Activated naive CD8-positive, alpha-beta T cell treated with anti-CD3 and anti-CD28 coated beads, Interleukin-2, amount 50 U/mL, for 16 hours (primary cell): ENCODE data around the gene RNF44.

Experiments used
- DNase-seq: peaks from one replicate; pipeline ENCODE4 v3.0.0-alpha.2; 2020; ENCODE audit warnings: low read depth, low spot score

Gene RNF44

DNA sequence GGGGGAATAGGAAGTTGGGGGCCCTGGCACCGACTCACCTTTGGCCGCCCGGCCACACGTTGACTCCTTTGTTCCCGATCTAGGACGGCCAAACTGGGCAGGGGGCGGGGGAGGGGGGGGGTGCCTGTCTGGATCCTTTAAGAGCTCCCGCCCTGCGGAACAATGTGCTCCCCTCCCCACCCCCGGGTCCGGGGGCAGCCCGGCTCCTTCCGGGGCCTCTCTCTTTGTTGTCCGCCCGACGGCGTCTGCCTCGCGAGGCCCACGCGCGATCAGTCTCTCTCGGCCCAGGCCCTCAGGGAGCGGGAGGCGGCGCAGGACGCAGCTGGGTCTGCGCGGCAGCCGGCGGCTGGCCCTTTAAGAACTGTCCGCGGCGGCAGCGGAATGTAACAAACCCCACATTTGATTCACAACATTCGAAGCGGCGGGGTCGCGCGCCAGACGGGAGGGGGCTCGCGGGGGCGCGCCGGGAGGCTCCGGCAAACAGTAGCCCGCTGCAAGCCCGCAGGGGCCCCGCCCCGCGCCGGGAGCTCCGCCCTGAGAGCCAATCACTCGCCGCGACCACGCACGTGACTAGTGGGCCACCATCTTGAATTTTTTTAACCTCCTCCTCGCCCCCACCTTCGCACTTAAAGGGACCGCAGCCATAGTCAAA lies at the start of gene RNF44:
Gene RNF44 (minus strand): TSS at position 501 of the 652 bp plus-strand sequence. CDS start 4,930 bp downstream, outside the sequence.
- DNase-seq: peak; percentile 96

DNA sequence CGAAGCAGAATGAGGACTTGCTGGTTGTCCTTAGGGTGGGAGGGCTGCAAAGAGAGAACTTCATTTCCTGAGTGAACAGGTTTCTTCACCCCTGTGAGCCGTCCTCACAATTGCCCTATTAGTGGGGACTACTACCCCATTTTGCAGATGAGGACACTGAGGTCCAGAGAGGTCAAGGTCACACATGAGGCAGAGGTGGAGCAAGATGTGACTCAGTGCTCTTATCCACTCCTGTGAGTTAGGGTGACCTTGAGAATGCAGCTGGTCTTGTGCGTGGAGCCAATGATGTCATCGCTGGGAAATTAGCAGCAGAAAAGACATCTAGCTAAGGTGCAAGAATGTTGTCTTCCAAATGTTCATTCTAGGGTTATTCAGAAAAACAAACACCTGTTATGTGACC lies 45.9 kb upstream of the RNF44 start:
- no peak for DNase-seq

DNA sequence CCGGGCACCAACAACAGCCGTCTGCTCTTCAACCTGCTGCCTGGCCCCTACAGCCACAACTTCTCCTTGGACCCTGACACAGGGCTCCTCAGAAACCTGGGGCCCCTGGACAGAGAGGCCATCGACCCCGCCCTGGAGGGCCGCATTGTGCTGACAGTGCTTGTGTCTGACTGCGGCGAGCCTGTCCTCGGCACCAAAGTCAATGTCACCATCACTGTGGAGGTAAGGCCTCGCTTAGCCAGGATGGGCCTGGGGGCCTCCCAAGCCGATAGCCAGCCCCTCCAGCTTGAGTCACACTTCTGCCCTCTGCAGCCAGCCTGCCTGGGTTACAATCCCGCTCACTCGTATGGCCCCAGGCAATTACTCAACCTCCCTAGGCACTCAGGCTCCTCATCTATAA lies 44.2 kb upstream of the RNF44 start:
- no peak for DNase-seq

DNA sequence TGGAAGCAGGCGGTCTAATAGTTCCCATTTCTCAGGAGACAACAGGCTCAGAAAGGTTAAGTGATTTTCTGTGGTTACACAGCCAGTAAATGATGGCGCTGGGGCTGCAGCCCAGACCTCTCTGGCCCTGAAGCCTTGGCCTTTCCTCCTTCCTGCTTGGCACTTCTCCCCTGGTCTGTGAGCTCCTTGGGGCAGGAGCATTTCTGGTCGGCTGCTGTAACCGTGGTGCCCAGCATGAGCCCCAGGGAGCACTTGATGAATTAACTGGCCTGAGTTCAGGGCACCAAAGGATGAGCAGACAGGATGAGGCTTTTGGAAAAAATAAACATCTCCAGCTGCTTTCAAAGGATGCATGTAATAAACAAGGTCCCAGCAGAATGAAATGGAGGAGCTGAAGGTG lies 42.1 kb upstream of the RNF44 start:
- DNase-seq: no peak

DNA sequence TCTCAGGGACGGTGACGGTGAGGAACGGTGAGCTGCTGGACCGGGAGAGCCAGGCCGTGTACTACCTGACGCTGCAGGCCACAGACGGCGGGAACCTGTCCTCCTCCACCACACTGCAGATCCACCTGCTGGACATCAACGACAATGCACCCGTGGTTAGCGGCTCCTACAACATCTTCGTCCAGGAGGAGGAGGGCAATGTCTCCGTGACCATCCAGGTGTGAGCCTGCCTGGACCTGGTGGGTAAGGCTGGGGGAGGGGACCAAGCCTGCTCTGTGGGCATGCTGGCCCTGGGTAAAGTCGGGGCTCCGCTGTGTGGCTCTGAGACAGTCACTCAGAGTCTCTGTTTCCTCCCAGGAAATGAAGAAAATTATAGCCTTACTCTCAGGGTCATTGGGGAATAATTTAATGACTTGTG lies 41.2 kb upstream of the RNF44 start:
- DNase-seq: no peak

DNA sequence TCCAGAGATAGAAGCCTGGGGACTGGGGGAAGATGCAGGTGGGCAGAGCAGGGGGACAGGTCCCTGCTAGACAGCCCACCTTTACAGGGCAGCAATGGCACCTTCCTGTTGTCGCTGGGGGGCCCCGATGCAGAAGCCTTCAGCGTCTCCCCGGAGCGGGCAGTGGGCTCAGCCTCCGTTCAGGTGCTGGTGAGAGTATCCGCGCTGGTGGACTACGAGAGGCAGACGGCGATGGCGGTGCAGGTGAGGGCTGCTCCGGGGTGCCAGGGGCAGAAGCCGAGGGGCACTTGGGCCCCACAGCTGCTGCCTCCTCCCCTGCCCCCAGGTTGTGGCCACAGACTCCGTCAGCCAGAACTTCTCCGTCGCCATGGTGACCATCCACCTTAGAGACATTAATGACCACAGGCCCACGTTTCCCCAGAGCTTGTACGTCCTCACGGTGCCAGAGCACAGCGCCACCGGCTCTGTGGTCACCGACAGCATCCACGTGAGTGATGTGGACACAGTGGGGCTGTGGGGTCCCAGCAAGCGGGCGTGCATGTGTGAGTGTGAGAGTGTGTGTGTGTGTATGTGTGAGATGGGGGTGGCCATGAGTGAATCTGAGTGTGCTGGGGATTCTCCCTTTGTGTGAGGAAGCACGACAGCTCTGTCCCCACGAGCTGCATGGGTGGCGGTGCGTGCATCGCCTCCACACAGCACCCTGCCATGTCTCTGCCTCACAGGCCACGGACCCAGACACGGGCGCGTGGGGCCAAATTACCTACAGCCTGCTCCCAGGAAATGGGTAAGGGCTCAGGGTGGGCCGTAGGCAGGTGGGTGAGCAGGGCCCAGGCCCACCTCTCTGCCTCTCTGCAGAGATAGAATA lies 40.3 kb upstream of the RNF44 start:
- no peak for DNase-seq

DNA sequence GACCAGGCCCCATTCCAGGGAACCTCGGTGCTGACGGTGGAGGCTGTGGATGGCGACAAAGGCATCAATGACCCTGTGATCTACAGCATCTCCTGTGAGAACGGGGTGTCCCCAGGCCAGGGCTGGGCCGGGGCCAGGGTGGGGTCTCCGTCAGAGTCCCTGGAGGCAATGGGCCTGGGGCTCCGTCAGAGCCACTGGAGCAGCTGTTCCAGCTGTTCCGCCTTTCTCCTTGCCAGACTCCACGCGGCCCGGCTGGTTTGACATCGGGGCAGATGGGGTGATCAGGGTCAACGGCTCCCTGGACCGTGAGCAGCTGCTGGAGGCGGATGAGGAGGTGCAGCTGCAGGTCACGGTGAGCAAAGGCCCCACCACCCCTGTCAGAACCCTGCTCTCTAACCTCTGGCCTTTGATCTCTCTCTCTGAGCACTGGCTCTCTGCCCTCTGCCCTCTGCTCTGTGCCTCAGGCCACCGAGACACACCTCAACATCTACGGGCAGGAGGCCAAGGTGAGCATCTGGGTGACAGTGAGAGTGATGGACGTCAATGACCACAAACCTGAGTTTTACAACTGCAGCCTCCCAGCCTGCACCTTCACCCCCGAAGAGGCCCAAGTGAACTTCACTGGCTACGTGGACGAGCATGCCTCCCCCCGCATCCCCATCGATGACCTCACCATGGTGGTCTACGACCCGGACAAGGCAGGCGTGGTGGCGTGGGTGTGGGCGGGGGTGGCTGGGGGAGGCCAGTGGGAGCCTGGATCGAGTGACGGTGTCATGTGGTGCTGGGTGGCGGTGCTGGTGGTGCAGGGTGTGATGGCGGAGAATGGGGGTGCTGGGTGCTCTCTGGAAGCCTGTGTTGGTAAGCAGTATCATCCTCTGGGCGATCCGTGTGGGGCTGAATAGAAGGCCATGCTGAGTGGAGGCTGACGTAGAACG lies 38.6 kb upstream of the RNF44 start:
- no peak for DNase-seq

DNA sequence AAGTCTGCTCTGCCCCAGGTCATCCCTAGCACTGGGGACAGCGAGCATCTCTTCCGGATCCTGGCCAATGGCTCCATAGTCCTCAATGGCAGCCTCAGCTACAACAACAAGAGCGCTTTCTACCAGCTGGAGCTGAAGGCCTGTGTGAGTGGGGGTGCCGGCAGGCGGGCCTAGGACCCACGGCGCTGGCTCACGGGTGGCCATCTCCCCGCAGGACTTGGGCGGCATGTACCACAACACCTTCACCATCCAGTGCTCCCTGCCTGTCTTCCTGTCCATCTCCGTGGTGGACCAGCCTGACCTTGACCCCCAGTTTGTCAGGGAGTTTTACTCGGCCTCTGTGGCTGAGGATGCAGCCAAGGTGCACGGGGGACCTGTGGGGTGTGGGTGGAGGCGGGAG lies 37.9 kb upstream of the RNF44 start:
- no peak for DNase-seq

DNA sequence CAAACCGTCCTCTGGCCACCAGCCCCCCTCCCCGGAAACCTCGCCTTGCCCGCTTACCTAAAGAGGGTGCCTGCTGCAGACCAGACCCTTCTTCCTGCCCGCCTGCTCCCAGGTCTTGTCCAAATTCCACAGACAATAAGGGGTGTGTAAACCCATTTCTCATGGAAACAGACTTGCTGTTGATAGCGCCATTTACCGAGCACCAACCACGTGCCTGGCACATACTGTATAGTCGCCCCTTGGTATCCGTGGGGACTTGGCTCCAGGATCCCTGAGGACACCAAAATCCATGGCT lies 37.0 kb upstream of the RNF44 start:
- DNase-seq: no peak

DNA sequence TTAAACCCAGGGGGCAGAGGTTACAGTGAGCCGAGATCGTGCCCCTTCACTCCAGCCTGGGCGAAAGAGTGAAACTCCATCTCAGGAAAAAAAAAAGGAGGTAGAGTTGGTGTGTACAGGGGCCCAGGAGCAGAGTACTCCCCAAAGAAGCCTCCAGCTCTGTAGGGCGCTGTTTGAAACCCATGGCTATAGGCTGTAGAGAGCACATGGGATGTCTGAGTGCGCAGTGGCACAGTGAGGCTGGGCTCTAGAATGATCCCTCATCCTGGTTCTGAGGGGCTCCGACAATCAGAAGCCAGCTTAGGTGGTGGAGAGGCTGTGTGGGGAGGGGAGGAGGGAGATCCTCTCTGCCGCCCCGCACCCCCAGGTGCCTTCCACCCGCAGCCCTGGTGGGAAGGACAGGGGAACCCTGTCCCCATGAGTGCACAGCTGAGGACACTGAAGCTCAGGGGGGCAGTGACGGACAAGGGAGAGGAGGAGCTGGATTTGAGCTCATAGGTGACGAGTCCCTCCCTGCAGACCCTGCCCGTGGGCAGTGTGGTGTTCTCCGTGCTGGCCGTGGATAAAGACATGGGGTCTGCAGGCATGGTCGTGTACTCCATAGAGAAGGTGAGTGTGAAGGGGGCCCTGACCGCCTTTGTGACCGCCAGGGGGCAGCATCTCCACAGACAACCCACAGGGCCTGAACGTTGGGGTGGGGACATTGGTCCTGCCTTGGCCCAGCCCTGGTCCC lies 36.5 kb upstream of the RNF44 start:
- DNase-seq: peak; percentile 70

DNA sequence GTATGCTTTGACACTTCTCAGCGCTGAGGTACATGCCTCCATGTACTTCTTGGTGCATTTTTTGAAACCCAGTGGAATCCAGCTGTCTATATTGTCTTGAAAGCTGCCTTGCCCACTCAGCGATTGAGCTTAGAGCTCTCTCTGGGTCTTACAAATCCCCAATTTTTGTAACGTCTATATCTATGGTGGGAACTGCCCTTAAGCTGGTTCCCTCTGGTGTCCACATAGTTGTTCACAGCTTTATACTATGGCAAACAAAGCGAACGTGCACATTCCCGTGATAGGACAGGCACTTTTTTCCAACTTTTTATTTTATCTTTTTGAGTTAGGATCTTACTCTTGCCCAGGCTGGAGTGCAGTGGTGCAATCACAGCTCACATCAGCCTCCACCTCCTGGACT lies 32.8 kb upstream of the RNF44 start:
- DNase-seq: no peak

DNA sequence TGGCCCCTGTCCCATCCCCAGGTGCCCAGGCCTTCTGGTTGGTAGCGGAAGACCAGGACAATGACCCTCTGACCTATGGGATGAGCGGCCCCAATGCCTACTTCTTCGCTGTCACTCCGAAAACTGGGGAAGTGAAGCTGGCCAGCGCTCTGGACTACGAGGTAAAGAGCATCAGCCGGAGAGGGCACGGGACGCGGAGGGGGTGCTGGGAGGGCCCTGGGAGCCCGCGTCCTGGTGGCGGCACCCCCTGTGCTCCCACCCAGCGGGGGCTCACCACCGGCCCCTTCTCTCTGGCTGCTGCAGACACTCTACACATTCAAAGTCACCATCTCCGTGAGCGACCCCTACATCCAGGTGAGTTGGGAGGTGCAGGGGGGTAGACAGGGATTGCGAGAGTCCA lies 31.5 kb upstream of the RNF44 start:
- DNase-seq: no peak

DNA sequence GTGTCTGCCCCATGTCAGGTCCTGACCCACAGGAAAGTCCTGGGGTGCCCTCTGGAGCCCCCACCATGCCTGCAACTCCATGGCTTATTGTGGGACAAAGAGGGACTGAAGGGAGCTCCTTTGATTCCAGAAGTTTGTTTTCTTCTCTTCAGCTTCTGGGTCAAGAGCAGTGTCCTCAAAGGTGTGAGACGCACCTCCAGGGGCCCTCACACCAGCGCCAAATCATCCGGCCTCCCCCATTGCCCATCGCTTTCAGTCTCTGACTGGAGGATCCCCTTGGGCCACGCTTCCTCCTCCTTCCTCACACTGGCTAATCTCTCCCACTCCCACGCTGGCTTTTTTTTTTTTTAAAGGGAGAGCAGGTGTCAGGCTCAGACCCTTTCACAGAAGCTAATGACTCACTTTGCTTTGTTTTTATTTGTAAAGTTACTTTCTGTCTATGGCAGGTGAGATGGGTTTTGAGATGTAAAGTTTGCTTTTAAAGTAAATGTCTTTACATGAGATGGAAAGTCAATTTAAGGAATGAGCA lies 28.6 kb upstream of the RNF44 start:
- no peak for DNase-seq

DNA sequence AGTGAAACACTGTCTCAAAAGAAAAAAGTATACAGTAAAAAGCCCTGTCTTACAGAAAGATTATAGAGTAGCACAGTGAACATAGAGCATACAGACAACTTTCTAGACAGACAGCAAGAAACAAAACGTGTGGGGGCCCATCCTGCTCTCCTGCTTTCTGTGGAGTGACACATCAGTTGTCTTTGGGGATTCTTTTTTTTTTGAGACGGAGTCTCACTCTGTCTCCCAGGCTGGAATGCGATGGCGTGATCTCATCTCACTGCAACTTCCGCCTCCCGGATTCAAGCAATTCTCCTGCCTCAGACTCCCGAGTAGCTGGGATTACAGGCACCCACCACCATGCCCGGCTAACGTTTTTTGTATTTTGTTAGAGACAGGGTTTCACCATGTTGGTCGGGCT lies 26.8 kb upstream of the RNF44 start:
- DNase-seq: no peak

DNA sequence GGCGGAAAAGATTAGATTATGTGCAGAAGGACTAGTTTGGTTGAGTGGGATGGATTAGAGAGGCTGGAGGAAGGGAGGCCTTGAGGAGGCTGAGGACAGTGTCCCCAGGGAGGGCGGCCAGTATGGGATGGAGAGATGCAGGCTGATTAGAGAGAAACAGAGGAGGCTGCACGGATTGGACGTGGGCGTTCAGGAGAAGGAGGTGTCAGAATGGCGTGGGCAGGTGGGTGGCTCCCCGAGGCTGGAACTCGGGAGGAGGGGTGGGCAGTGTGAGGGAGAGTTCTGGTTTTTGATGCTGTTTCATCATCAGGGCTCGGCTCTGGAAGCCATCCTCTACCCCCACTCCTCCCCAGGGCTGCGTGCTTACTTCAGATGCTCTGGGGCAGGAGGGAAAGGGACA lies 25.0 kb upstream of the RNF44 start:
- DNase-seq: no peak

DNA sequence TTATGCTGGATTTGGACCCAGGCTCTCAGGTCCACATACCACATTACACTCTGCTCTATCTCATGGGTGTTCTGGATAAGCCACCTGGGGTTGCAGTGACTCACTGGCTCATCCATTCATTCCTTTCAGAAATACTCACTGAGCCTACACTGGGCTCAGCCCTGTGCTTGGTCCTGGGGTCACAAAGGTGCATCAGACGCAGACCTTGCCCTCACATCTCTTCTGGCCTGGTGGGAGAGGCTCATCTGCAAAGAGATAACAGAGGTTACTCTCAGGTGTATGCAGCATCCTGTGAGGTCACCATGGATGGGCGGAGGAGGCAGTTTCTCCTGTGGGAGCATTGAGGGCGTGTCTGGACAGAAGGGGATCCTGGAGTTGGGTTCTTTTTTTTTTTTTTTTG lies 24.1 kb upstream of the RNF44 start:
- DNase-seq: no peak

DNA sequence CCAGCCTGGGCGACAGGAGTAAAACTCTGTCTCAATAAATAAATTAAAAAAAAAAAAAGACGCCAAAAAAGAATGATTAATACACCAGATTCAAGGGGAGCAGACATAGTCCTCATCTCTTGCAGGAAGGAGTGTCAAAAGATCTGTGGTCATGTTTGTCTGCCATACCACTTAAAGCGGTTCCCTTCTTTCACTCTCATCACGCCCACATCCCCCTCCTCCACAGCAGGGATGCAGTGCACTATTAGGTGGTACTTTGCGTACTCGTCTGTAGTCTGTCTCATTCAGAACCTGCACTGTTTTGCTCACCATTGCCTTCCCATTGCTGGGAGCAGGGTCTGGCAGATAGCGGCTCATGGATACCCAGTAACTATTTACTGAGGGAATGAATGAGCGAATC lies 23.2 kb upstream of the RNF44 start:
- DNase-seq: no peak

DNA sequence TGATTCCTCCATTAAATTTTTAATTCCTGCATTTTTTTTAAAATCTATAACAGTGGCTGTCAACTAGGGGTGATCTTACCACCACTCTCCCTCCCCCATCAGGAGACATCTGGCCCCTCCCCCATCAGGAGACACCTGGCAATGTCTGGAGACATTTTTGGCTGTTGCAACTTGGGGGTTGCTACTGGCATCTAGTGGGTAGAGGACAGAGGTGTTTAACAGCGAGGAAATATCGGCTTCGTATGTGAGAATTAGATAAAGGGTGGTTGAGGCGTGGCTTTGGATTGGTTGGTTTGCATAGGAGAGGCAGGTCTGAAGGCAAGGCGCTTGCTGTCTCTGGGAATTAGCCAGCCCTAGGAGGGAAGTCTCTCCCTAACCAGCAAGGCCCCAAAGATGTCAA lies 22.5 kb upstream of the RNF44 start:
- no peak for DNase-seq

DNA sequence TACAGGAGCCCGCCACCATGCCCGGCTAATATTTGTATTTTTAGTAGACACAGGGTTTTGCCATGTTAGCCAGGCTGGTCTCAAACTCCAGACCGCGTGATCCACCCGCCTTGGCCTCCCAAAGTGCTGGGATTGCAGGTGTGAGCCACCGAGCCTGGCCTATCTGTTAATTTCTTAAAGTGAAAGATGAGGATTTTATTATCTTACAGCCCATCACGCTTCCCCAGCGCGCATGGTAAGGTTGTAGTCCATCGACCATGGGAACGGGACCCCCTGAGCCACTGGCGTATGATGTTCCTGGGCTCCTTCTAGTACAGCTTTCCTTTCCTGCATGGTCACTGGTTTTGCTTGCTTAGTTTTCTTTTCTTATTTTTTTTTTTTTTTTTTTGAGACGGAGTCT lies 20.6 kb upstream of the RNF44 start:
- DNase-seq: no peak

DNA sequence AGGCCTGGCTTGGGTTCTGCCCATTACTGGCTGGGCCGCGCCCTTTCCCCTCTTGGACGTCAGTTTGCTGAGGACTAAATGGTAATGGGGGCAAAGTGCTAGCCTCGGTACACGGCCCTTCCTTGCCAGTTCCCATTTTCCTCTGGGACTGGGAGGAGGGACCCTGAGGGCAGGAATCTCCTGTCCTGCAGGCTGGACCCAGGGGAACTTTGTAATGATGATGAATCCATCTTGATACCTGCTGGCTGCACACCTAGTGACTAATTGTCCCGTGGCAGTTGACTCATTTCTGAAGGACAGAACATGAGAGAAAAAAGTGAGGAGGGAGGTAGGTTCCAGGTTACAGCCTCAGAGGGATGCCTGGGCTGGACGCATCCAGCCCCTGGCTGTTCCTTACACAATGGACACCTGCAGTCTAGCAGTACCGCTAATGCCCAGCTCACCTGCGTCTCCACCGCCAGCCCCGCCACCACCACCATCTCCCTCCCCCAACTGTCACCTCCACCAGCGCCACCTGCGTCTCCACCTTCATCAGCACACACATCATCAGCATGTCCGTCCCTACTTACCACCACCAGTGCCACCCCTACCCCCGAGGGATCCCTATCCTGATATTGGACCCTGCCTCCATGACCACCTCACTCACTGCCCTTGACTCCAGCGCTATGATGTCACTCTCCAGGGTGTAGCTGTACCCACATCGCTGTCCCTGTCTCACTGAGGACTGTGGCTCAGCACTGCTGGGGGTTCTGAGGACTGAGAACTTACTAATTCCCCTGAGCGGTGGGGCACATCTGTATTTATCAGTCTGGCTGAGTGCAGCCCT lies 16.3 kb upstream of the RNF44 start:
- DNase-seq: no peak
